Measurements from ENCODE around the gene ATIC. TPM values are rescaled to one million over a fixed set of nuclear protein-coding genes. Genes with fewer than 3 reads are reported as not detected.
"Not testable (repeated sequence)": the region's sequence is repeated elsewhere in the genome, so short reads cannot be mapped to it uniquely, and the experiment has no call there.

ATIC gene
- total and polyA plus RNA-seq, 3 experiments from 2014 or later: 151 to 315 (median 298) TPM

DNA sequence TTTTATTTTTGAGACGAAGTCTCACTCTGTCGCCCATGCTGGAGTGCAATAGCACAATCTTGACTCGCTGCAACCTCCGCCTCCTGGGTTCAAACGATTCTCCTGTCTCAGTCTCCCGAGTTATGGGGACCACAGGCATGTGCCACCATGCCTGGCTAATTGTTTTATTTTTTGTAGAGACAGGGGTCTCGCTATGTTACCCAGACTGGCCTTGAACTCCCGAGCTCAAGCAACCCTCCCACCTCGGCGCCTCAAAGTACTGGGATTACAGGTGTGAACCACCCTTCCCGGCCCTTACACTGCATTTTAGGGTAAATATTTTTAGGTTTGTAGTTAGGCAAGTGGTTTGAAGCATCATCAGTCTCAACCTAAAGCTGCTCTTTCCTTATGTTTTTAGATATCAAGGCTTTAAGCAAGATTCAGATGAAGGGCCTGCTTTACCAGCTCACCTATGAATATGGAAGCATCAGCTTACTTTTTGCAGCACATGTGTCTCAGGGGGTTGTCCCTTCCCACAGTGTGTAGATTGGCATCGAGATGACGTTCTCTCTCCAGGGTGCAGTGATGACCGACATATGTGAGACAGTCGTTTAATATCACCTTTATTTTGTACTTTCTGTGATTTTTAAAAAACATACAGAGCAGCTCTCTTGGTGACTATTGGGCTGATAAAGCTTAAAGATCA lies 47.2 kb downstream of the ATIC start:
- H3K9me3 Mint-ChIP-seq: no peaks in the 10 kb centered on the region
- H3K4me3 ChIP-seq (ENCODE audit: low read length): no peak overlapping the region
- CTCF ChIA-PET: no interaction called here
- no peaks in the 10 kb centered on the region for H3K4me1 ChIP-seq (ENCODE audit: insufficient read depth, low read length)
- H3K36me3 ChIP-seq (ENCODE audit: insufficient read depth, low read length): no peaks in the 10 kb centered on the region
- no peaks in the 10 kb centered on the region for H3K4me1 Mint-ChIP-seq
- H3K9me3 ChIP-seq (ENCODE audit: low read length): no peaks in the 10 kb centered on the region
- no peak overlapping the region for H3K27ac ChIP-seq (ENCODE audit: low read depth, low read length)
- H3K27me3 ChIP-seq (ENCODE audit: insufficient read depth, low read length, poor library complexity, severe bottlenecking): no peaks in the 10 kb centered on the region
- H3K36me3 Mint-ChIP-seq: peaks cover 18 to 36% (median 22%) of the 10 kb centered on the region in 3 donors
- DNase-seq: no peak
- POLR2A ChIA-PET: no interaction called here
- H3K27ac Mint-ChIP-seq: no peak overlapping the region
- no peaks in the 10 kb centered on the region for H3K27me3 Mint-ChIP-seq
- H3K4me3 Mint-ChIP-seq: no peak overlapping the region

DNA sequence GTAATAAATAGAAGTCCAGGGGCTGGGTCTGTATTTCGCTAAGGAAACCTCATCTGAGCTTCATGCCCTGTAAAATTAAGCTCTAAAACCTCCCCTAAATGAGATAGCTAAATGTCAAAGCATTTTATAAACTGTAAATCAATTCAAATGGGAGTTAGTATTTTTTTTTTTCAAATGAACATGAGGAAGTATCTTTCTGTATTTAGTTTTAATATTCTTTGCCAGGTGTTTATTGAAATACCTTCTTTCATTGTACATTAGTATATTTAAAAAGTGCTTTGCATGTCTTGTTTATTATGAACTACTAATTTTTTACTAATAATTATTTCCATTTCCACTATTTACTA lies 47.7 kb downstream of the ATIC start:
- CTCF ChIA-PET: no interaction called here
- Histone ChIP-seq H3K4me1 (ENCODE audit: insufficient read depth, low read length) (no peaks in the 10 kb centered on the region), H3K27me3 (ENCODE audit: insufficient read depth, low read length, poor library complexity, severe bottlenecking) (no peaks in the 10 kb centered on the region), H3K9me3 (ENCODE audit: low read length) (no peaks in the 10 kb centered on the region), H3K27ac (ENCODE audit: low read depth, low read length) (no peak overlapping the region), H3K36me3 (ENCODE audit: insufficient read depth, low read length) (no peaks in the 10 kb centered on the region), H3K4me3 (ENCODE audit: low read length) (no peak overlapping the region)
- Mint-ChIP-seq H3K4me3 (no peak overlapping the region), H3K4me1 (no peaks in the 10 kb centered on the region), H3K27me3 (no peaks in the 10 kb centered on the region), H3K36me3 (peaks cover 18 to 37% (median 25%) of the 10 kb centered on the region in 3 donors), H3K27ac (no peak overlapping the region), H3K9me3 (no peaks in the 10 kb centered on the region)
- POLR2A ChIA-PET: no interaction called here
- no peak for DNase-seq

- H3K27me3 ChIP-seq (ENCODE audit: insufficient read depth, low read length, poor library complexity, severe bottlenecking); H3K9me3 Mint-ChIP-seq; H3K4me3 ChIP-seq (ENCODE audit: low read length); H3K27ac ChIP-seq (ENCODE audit: low read depth, low read length); DNase-seq; H3K4me1 ChIP-seq (ENCODE audit: insufficient read depth, low read length); H3K4me1 Mint-ChIP-seq; H3K27ac Mint-ChIP-seq; POLR2A ChIA-PET; CTCF ChIA-PET; H3K9me3 ChIP-seq (ENCODE audit: low read length); H3K27me3 Mint-ChIP-seq; H3K4me3 Mint-ChIP-seq; H3K36me3 ChIP-seq (ENCODE audit: insufficient read depth, low read length): not testable (repeated sequence)
- peaks cover 22 to 37% (median 27%) of the 10 kb centered on the region in 3 donors for H3K36me3 Mint-ChIP-seq
These were observed 48.2 kb downstream of the ATIC start for GRCh38 chr2:215360059-215360458.

DNA sequence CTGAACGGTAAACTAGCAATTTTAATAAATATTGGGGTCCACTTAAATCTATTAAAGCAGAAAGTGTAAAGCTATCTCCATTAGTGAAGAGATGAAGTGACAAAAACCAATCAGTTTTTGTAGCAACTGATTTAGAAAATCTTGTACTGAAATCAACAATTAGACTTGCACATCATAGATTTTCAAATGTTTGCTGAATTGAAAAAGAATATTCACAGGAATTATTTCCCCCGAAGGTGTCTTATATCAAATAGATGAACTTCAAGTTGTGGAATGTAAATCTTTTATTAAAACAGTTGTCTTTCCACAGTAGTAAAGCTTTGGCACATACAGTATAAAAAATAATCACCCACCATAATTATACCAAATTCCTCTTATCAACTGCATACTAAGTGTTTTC lies 48.7 kb downstream of the ATIC start:
- DNase-seq: no peak
- H3K36me3 Mint-ChIP-seq: peaks cover 23 to 37% (median 27%) of the 10 kb centered on the region in 3 donors
- ChIA-PET CTCF (no interaction called here), POLR2A (no interaction called here)
- no peak overlapping the region for H3K4me3 Mint-ChIP-seq
- H3K27ac Mint-ChIP-seq: no peak overlapping the region
- no peaks in the 10 kb centered on the region for H3K27me3 Mint-ChIP-seq
- H3K27ac ChIP-seq (ENCODE audit: low read depth, low read length): no peak overlapping the region
- no peaks in the 10 kb centered on the region for H3K4me1 Mint-ChIP-seq
- no peaks in the 10 kb centered on the region for H3K4me1 ChIP-seq (ENCODE audit: insufficient read depth, low read length)
- H3K9me3 Mint-ChIP-seq: no peaks in the 10 kb centered on the region
- no peaks in the 10 kb centered on the region for H3K27me3 ChIP-seq (ENCODE audit: insufficient read depth, low read length, poor library complexity, severe bottlenecking)
- H3K4me3 ChIP-seq (ENCODE audit: low read length): no peak overlapping the region
- no peaks in the 10 kb centered on the region for H3K9me3 ChIP-seq (ENCODE audit: low read length)
- H3K36me3 ChIP-seq (ENCODE audit: insufficient read depth, low read length): no peaks in the 10 kb centered on the region

DNA sequence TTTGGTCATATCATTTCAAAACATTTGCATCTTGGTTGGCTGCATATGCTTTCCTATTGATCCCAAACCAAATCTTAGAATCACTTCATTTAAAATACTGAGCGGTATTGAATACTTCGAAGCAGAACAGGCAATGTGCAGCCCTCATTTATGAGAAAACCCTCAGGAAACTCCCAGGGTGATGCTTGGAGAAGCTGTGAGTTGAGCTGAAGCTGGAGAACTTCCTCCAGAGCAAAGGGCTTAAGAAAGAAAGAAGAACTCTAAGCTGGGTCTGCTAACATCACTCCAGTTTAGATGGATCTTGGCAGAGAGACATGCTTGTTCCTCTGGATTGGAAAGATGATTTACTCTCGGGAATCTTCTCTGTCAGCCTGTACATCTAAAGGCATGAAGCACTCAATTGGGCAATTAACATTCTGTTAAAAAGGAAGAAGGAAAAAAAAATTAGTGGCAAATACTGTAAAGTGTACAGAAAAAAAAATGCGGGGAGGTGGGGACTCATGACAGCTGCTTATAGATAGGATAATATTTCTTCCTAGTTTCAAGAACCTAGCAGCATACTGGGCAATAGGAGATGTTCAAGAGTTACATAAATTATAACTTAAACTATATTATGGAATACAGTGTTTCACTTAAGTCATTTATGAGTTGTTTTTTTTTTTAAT lies 49.5 kb downstream of the ATIC start:
- Histone ChIP-seq H3K9me3 (ENCODE audit: low read length) (no peaks in the 10 kb centered on the region), H3K27me3 (ENCODE audit: insufficient read depth, low read length, poor library complexity, severe bottlenecking) (no peaks in the 10 kb centered on the region), H3K4me1 (ENCODE audit: insufficient read depth, low read length) (no peaks in the 10 kb centered on the region), H3K4me3 (ENCODE audit: low read length) (no peak overlapping the region), H3K36me3 (ENCODE audit: insufficient read depth, low read length) (no peaks in the 10 kb centered on the region), H3K27ac (ENCODE audit: low read depth, low read length) (no peak overlapping the region)
- H3K4me1 Mint-ChIP-seq: no peaks in the 10 kb centered on the region
- ChIA-PET CTCF (no interaction called here), POLR2A (no interaction called here)
- no peaks in the 10 kb centered on the region for H3K27me3 Mint-ChIP-seq
- H3K36me3 Mint-ChIP-seq: peaks cover 22 to 37% (median 27%) of the 10 kb centered on the region in 3 donors
- H3K9me3 Mint-ChIP-seq: no peaks in the 10 kb centered on the region
- no peak overlapping the region for H3K4me3 Mint-ChIP-seq
- H3K27ac Mint-ChIP-seq: peak overlapping the region in 1 of 8 donors; percentile 41
- no peak for DNase-seq

- Mint-ChIP-seq H3K4me3 (no peak overlapping the region), H3K36me3 (peaks cover 24 to 37% (median 31%) of the 10 kb centered on the region in 3 donors), H3K4me1 (no peaks in the 10 kb centered on the region), H3K27me3 (no peaks in the 10 kb centered on the region), H3K9me3 (no peaks in the 10 kb centered on the region), H3K27ac (peak overlapping the region in 1 of 8 donors; percentile 41)
- Histone ChIP-seq H3K36me3 (ENCODE audit: insufficient read depth, low read length) (no peaks in the 10 kb centered on the region), H3K4me3 (ENCODE audit: low read length) (no peak overlapping the region), H3K4me1 (ENCODE audit: insufficient read depth, low read length) (no peaks in the 10 kb centered on the region), H3K27ac (ENCODE audit: low read depth, low read length) (no peak overlapping the region), H3K9me3 (ENCODE audit: low read length) (no peaks in the 10 kb centered on the region), H3K27me3 (ENCODE audit: insufficient read depth, low read length, poor library complexity, severe bottlenecking) (no peaks in the 10 kb centered on the region)
- CTCF ChIA-PET: no interaction called here
- POLR2A ChIA-PET: no interaction called here
- DNase-seq: no peak
These were observed 50.2 kb downstream of the ATIC start for GRCh38 chr2:215361876-215362561.

- Histone ChIP-seq H3K27ac (ENCODE audit: low read depth, low read length) (no peak overlapping the region), H3K4me1 (ENCODE audit: insufficient read depth, low read length) (no peaks in the 10 kb centered on the region), H3K27me3 (ENCODE audit: insufficient read depth, low read length, poor library complexity, severe bottlenecking) (no peaks in the 10 kb centered on the region), H3K9me3 (ENCODE audit: low read length) (no peaks in the 10 kb centered on the region), H3K4me3 (ENCODE audit: low read length) (no peak overlapping the region), H3K36me3 (ENCODE audit: insufficient read depth, low read length) (no peaks in the 10 kb centered on the region)
- no peaks in the 10 kb centered on the region for H3K4me1 Mint-ChIP-seq
- ChIA-PET CTCF (no interaction called here), POLR2A (no interaction called here)
- no peak for DNase-seq
- no peak overlapping the region for H3K27ac Mint-ChIP-seq
- peaks cover 24 to 38% (median 31%) of the 10 kb centered on the region in 3 donors for H3K36me3 Mint-ChIP-seq
- no peaks in the 10 kb centered on the region for H3K27me3 Mint-ChIP-seq
- no peak overlapping the region for H3K4me3 Mint-ChIP-seq
- H3K9me3 Mint-ChIP-seq: no peaks in the 10 kb centered on the region
These were observed 50.7 kb downstream of the ATIC start for GRCh38 chr2:215362562-215362904.

- H3K9me3 ChIP-seq (ENCODE audit: low read length): no peaks in the 10 kb centered on the region
- Mint-ChIP-seq H3K4me1 (no peaks in the 10 kb centered on the region), H3K9me3 (no peaks in the 10 kb centered on the region), H3K27ac (no peak overlapping the region), H3K4me3 (no peak overlapping the region), H3K36me3 (peaks cover 24 to 38% (median 35%) of the 10 kb centered on the region in 3 donors), H3K27me3 (no peaks in the 10 kb centered on the region)
- no peaks in the 10 kb centered on the region for H3K36me3 ChIP-seq (ENCODE audit: insufficient read depth, low read length)
- no peak overlapping the region for H3K4me3 ChIP-seq (ENCODE audit: low read length)
- no peaks in the 10 kb centered on the region for H3K27me3 ChIP-seq (ENCODE audit: insufficient read depth, low read length, poor library complexity, severe bottlenecking)
- CTCF ChIA-PET: no interaction called here
- DNase-seq: no peak
- H3K27ac ChIP-seq (ENCODE audit: low read depth, low read length): no peak overlapping the region
- POLR2A ChIA-PET: no interaction called here
- H3K4me1 ChIP-seq (ENCODE audit: insufficient read depth, low read length): no peaks in the 10 kb centered on the region
These were observed 51.2 kb downstream of the ATIC start for GRCh38 chr2:215363039-215363438.

Data from CD8-positive, alpha-beta memory T cell (primary cell).